ENCODE measurements around the gene IRF2BP2.

The IRF2BP2 gene

GRCh38 chr1:234634387-234634786 lies 24.4 kb upstream of the IRF2BP2 start:
- Histone ChIP-seq H3K4me3 (ENCODE audit: low read length) (no peak overlapping the region), H3K9me3 (ENCODE audit: control insufficient read depth, insufficient read depth, low read length) (no peaks in the 10 kb centered on the region), H3K27me3 (ENCODE audit: control insufficient read depth, insufficient read depth, low read length) (no peaks in the 10 kb centered on the region), H3K27ac (ENCODE audit: low read length) (no peak overlapping the region), H3K4me1 (ENCODE audit: control insufficient read depth, insufficient read depth, low read length) (no peaks in the 10 kb centered on the region), H3K36me3 (ENCODE audit: control insufficient read depth, insufficient read depth, low read length) (no peaks in the 10 kb centered on the region)
- DNase-seq (ENCODE audit: low read depth, low spot score), result no peak
- WGBS (ENCODE audit: insufficient coverage, insufficient read length), result 100% methylated on average over 1 of the region's 7 CpGs

GRCh38 chr1:234633246-234634003 lies 23.4 kb upstream of the IRF2BP2 start:
- Histone ChIP-seq H3K27ac (ENCODE audit: low read length) (no peak overlapping the region), H3K27me3 (ENCODE audit: control insufficient read depth, insufficient read depth, low read length) (no peaks in the 10 kb centered on the region), H3K9me3 (ENCODE audit: control insufficient read depth, insufficient read depth, low read length) (no peaks in the 10 kb centered on the region), H3K4me3 (ENCODE audit: low read length) (no peak overlapping the region), H3K36me3 (ENCODE audit: control insufficient read depth, insufficient read depth, low read length) (no peaks in the 10 kb centered on the region), H3K4me1 (ENCODE audit: control insufficient read depth, insufficient read depth, low read length) (no peaks in the 10 kb centered on the region)
- DNase-seq (ENCODE audit: low read depth, low spot score), result no peak
- no CpG with 5 or more reads among the region's 6 CpGs for WGBS (ENCODE audit: insufficient coverage, insufficient read length)

GRCh38 chr1:234632225-234632624 lies 22.2 kb upstream of the IRF2BP2 start:
- Histone ChIP-seq H3K36me3 (ENCODE audit: control insufficient read depth, insufficient read depth, low read length) (no peaks in the 10 kb centered on the region), H3K4me3 (ENCODE audit: low read length) (no peak overlapping the region), H3K27ac (ENCODE audit: low read length) (no peak overlapping the region), H3K9me3 (ENCODE audit: control insufficient read depth, insufficient read depth, low read length) (no peaks in the 10 kb centered on the region), H3K4me1 (ENCODE audit: control insufficient read depth, insufficient read depth, low read length) (no peaks in the 10 kb centered on the region), H3K27me3 (ENCODE audit: control insufficient read depth, insufficient read depth, low read length) (no peaks in the 10 kb centered on the region)
- no peak for DNase-seq (ENCODE audit: low read depth, low spot score)

- WGBS (ENCODE audit: insufficient coverage, insufficient read length), result no CpG with 5 or more reads among the region's 1 CpG
- H3K4me1 ChIP-seq (ENCODE audit: control insufficient read depth, insufficient read depth, low read length), result no peaks in the 10 kb centered on the region
- H3K9me3 ChIP-seq (ENCODE audit: control insufficient read depth, insufficient read depth, low read length), result no peaks in the 10 kb centered on the region
- H3K27me3 ChIP-seq (ENCODE audit: control insufficient read depth, insufficient read depth, low read length), result no peaks in the 10 kb centered on the region
- no peaks in the 10 kb centered on the region for H3K36me3 ChIP-seq (ENCODE audit: control insufficient read depth, insufficient read depth, low read length)
- H3K4me3 ChIP-seq (ENCODE audit: low read length), result no peak overlapping the region
- no peak overlapping the region for H3K27ac ChIP-seq (ENCODE audit: low read length)
- DNase-seq (ENCODE audit: low read depth, low spot score), result no peak
These were observed 21.7 kb upstream of the IRF2BP2 start for GRCh38 chr1:234631721-234632125.

GRCh38 chr1:234629026-234629425 lies 19.0 kb upstream of the IRF2BP2 start:
- Histone ChIP-seq H3K9me3 (ENCODE audit: control insufficient read depth, insufficient read depth, low read length) (no peaks in the 10 kb centered on the region), H3K4me3 (ENCODE audit: low read length) (no peak overlapping the region), H3K36me3 (ENCODE audit: control insufficient read depth, insufficient read depth, low read length) (no peaks in the 10 kb centered on the region), H3K4me1 (ENCODE audit: control insufficient read depth, insufficient read depth, low read length) (no peaks in the 10 kb centered on the region), H3K27me3 (ENCODE audit: control insufficient read depth, insufficient read depth, low read length) (no peaks in the 10 kb centered on the region), H3K27ac (ENCODE audit: low read length) (no peak overlapping the region)
- WGBS (ENCODE audit: insufficient coverage, insufficient read length), result no CpG with 5 or more reads among the region's 4 CpGs
- DNase-seq (ENCODE audit: low read depth, low spot score), result no peak

GRCh38 chr1:234628089-234628488 lies 18.1 kb upstream of the IRF2BP2 start:
- H3K4me1 ChIP-seq (ENCODE audit: control insufficient read depth, insufficient read depth, low read length), result no peaks in the 10 kb centered on the region
- H3K27me3 ChIP-seq (ENCODE audit: control insufficient read depth, insufficient read depth, low read length), result no peaks in the 10 kb centered on the region
- H3K4me3 ChIP-seq (ENCODE audit: low read length), result no peak overlapping the region
- DNase-seq (ENCODE audit: low read depth, low spot score), result no peak
- no peaks in the 10 kb centered on the region for H3K36me3 ChIP-seq (ENCODE audit: control insufficient read depth, insufficient read depth, low read length)
- H3K9me3 ChIP-seq (ENCODE audit: control insufficient read depth, insufficient read depth, low read length), result no peaks in the 10 kb centered on the region
- no peak overlapping the region for H3K27ac ChIP-seq (ENCODE audit: low read length)
- no CpG with 5 or more reads among the region's 5 CpGs for WGBS (ENCODE audit: insufficient coverage, insufficient read length)

GRCh38 chr1:234627009-234627950 lies 17.3 kb upstream of the IRF2BP2 start:
- DNase-seq (ENCODE audit: low read depth, low spot score), result no peak
- no CpG with 5 or more reads among the region's 11 CpGs for WGBS (ENCODE audit: insufficient coverage, insufficient read length)
- Histone ChIP-seq H3K36me3 (ENCODE audit: control insufficient read depth, insufficient read depth, low read length) (no peaks in the 10 kb centered on the region), H3K9me3 (ENCODE audit: control insufficient read depth, insufficient read depth, low read length) (no peaks in the 10 kb centered on the region), H3K27me3 (ENCODE audit: control insufficient read depth, insufficient read depth, low read length) (no peaks in the 10 kb centered on the region), H3K27ac (ENCODE audit: low read length) (no peak overlapping the region), H3K4me1 (ENCODE audit: control insufficient read depth, insufficient read depth, low read length) (no peaks in the 10 kb centered on the region), H3K4me3 (ENCODE audit: low read length) (no peak overlapping the region)

GRCh38 chr1:234626391-234626790 lies 16.4 kb upstream of the IRF2BP2 start:
- WGBS (ENCODE audit: insufficient coverage, insufficient read length), result no CpG with 5 or more reads among the region's 6 CpGs

GRCh38 chr1:234624724-234625117 lies 14.7 kb upstream of the IRF2BP2 start:
- Histone ChIP-seq H3K4me1 (ENCODE audit: control insufficient read depth, insufficient read depth, low read length) (no peaks in the 10 kb centered on the region), H3K36me3 (ENCODE audit: control insufficient read depth, insufficient read depth, low read length) (no peaks in the 10 kb centered on the region), H3K9me3 (ENCODE audit: control insufficient read depth, insufficient read depth, low read length) (no peaks in the 10 kb centered on the region), H3K27ac (ENCODE audit: low read length) (no peak overlapping the region), H3K27me3 (ENCODE audit: control insufficient read depth, insufficient read depth, low read length) (no peaks in the 10 kb centered on the region), H3K4me3 (ENCODE audit: low read length) (no peak overlapping the region)
- no peak for DNase-seq (ENCODE audit: low read depth, low spot score)
- WGBS (ENCODE audit: insufficient coverage, insufficient read length), result no CpG with 5 or more reads among the region's 3 CpGs

More at GRCh38 chr1:234626391-234626790, 16.4 kb upstream of the IRF2BP2 start:
- no peaks in the 10 kb centered on the region for H3K36me3 ChIP-seq (ENCODE audit: control insufficient read depth, insufficient read depth, low read length)
- H3K9me3 ChIP-seq (ENCODE audit: control insufficient read depth, insufficient read depth, low read length), result no peaks in the 10 kb centered on the region
- no peak overlapping the region for H3K27ac ChIP-seq (ENCODE audit: low read length)
- no peak overlapping the region for H3K4me3 ChIP-seq (ENCODE audit: low read length)
- DNase-seq (ENCODE audit: low read depth, low spot score), result no peak
- H3K27me3 ChIP-seq (ENCODE audit: control insufficient read depth, insufficient read depth, low read length), result no peaks in the 10 kb centered on the region
- no peaks in the 10 kb centered on the region for H3K4me1 ChIP-seq (ENCODE audit: control insufficient read depth, insufficient read depth, low read length)

- Histone ChIP-seq H3K27me3 (ENCODE audit: control insufficient read depth, insufficient read depth, low read length) (no peaks in the 10 kb centered on the region), H3K4me3 (ENCODE audit: low read length) (no peak overlapping the region), H3K4me1 (ENCODE audit: control insufficient read depth, insufficient read depth, low read length) (peaks cover 3% of the 10 kb centered on the region; the same call in 1 of the 2 replicates), H3K36me3 (ENCODE audit: control insufficient read depth, insufficient read depth, low read length) (no peaks in the 10 kb centered on the region), H3K27ac (ENCODE audit: low read length) (no peak overlapping the region), H3K9me3 (ENCODE audit: control insufficient read depth, insufficient read depth, low read length) (no peaks in the 10 kb centered on the region)
- no peak for DNase-seq (ENCODE audit: low read depth, low spot score)
- no CpG with 5 or more reads among the region's 7 CpGs for WGBS (ENCODE audit: insufficient coverage, insufficient read length)
These were observed 11.8 kb upstream of the IRF2BP2 start for GRCh38 chr1:234621657-234622335.
